ENCODE measurements around the gene CCR4.

Gene CCR4

GRCh38 chr3:33004205-33004604 lies 52.8 kb downstream of the CCR4 start:
- no peak for DNase-seq (ENCODE audit: low read depth, low spot score)
- TF ChIP-seq CTCF (IDR thresholded peaks at IDR 0.05; ENCODE audit: low read depth, low read length), result no peak
- in situ Hi-C loops (cut with HindIII; ENCODE audit: low sequenced_read_pairs), result no loop called here
- H3K4me3 ChIP-seq (ENCODE audit: low read depth, low read length), result no peak overlapping the region

- no peak for TF ChIP-seq CTCF (IDR thresholded peaks at IDR 0.05; ENCODE audit: low read depth, low read length)
- in situ Hi-C loops (cut with HindIII; ENCODE audit: low sequenced_read_pairs), result no loop called here
- H3K4me3 ChIP-seq (ENCODE audit: low read depth, low read length), result no peak overlapping the region
- DNase-seq (ENCODE audit: low read depth, low spot score), result no peak
These were observed 53.5 kb downstream of the CCR4 start for GRCh38 chr3:33004961-33005360.
